ENCODE data around the gene STK31.
"Not testable (repeated sequence)": the region's sequence is repeated elsewhere in the genome, so short reads cannot be mapped to it uniquely, and the experiment has no call there.

Gene STK31

GRCh38 chr7:23876526-23876925 lies 166.5 kb downstream of the STK31 start:
- H3K4me3 ChIP-seq (ENCODE audit: low read depth, low read length); H3K36me3 ChIP-seq (ENCODE audit: control insufficient read depth, insufficient read depth, low read length); H3K9me3 ChIP-seq (ENCODE audit: control insufficient read depth, insufficient read depth, low read depth, low read length); H3K27ac ChIP-seq (ENCODE audit: low read depth, low read length); H3K9ac ChIP-seq (ENCODE audit: low read length); H3K4me1 ChIP-seq (ENCODE audit: control insufficient read depth, insufficient read depth, low read length); H3K27me3 ChIP-seq (ENCODE audit: control insufficient read depth, insufficient read depth, low read length): not testable (repeated sequence)

Data from HUES6 (cell line).